HG02642 (cell line): ENCODE data around the gene PASK.

Experiments used
- ATAC-seq: cut with Tn5 transposase; IDR thresholded peaks from one replicate; pipeline ENCODE4 v1.9.1; 2021; ENCODE audit warnings: mild to moderate bottlenecking; ENCODE audit not compliant: unreplicated experiment, poor library complexity

PASK gene

DNA sequence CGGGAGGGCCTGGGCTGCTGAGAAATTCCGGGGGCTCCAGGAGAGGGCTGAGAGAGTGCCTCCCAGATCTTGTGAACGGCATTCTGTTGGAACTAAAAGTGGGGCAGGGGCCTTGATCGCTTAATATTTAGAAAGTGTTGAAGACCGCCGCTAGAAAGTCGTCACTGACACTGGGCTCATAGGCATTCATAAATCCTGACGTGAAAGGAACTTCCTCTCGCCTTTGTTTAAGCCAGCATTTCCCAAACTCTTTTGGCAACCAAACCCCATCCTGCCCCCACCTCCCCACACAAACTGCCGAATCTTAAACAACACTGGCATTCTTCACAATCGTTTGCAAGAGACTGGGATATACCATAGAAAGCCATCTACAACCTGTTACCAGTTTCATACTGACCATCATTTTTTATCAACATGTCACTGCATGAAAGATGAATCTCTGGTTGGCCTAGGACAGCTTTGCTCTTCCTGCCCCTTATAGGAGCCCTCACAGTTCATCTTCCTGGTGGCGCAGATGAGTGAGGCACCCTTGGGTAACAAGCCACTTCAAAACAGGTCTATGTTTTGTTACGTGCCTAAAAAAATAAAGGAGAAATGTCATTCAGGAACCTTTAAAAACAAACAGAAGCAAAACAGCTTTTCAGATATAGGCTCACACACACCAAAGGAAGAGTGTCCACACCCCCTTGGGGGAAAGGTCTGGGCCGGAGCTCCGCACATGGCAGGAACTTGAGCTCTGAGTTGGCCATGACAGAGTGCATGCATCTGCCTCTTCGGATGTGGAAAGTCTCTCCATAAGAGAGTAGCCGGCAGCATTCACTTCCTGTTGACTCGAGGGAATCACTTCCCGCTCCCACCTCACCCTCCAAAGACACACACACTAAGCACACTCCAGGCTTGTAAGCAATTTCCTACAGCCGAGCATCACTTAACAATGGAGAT is 60.2 kb downstream of the PASK start:
- ATAC-seq = no peak

DNA sequence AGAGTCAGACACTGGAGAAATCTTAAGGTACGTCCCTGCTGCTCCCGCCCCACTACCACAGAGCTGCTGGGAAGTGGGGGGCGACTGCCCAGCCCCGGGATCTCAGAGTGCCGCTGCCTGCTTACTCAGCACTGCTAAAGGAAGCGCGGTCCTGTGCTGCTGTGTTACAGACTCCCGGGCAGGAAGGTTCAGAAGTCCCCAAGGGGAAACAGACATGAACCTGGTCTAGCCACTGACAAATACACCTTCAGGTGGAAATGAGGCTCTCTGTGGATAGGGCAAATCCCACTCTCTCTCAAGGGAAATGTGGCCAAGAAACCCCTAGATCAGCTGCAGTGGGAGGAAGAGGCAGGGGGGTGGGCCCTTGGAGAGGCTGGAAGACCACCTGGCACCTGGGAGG is 60.9 kb downstream of the PASK start:
- ATAC-seq = peak; percentile 36

DNA sequence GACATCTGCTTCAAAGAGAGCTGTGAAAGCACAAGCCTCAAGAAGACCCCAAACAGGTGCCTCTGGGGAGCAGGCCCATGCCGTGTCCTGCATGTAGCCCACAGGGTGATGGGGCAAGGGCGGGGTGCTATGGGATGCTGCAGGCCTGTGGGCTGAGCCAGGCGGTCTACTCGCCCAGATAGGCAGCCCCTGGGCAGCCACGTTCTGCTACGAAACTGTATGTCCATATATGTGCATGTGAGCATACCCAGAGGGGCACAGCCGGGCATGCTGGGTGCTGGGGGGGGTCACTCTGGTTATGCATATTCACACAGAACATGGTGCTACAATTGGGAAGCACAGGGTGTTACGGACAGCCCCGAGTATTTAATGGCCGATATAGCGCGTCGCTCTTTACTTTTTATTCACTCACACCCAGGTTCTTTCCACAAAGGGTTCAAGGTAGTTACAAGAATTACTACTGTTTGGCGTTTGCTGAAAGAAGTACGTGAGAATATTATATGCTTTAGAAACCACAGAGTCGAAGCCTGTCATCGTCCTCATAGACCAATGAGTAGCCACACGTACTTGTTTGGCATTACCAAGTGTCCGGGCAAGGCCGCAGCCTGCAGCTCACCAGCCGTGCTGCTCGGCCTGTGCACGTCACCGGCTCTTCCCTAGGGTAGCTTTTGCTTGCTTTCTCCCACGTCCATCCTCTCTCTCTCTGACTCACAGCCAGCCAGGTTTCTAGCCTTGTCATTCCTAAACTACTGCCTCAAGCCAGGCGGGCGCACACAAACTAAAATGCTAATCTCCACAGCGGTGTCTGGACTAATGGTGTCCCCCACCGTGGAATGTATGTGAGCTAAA is 61.6 kb downstream of the PASK start:
- ATAC-seq = peak; percentile 58

DNA sequence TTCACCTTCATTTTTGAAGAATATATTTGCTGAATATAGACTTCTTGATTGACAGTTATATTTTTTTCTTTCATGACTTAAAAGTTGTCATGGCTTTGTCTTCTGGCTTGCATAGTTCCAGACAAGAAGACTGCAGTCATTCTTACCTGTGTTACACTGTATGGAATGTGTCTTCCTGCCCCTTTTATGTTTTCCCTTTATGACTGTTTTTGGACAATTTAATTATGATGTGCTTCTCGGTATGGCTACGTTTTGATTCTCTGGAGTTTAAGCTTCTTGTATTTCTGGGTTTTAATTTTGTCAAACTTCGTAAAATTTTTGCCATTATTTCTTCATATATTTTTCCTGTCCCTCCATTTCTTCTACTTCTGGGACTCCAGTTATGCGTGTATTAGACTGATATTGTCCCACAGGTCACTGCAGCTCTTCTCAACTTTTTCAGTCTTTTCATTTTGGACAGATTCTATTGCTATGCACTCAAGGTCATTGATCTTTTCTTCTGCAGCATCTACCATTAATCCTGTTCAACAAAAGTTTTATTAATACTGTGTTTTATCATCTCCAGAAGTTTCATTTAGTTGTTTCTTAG is 64.3 kb downstream of the PASK start:
- no peak for ATAC-seq

DNA sequence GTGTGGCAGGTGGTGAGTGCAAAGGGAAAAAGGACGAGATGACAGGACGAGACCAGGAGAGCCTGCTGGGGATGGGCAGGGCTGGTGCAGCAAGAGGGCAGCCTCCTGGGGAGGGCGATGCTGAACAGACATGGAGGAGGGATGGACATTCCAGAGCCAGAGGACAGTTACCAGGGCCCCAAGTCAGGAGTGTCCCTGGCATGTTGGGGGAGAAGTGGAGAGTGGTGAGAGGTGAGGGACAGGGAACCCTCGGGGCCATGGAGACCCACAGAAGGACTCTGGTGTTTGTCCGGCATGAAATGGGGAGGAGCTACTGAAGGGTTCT is 66.2 kb downstream of the PASK start:
- ATAC-seq = no peak

DNA sequence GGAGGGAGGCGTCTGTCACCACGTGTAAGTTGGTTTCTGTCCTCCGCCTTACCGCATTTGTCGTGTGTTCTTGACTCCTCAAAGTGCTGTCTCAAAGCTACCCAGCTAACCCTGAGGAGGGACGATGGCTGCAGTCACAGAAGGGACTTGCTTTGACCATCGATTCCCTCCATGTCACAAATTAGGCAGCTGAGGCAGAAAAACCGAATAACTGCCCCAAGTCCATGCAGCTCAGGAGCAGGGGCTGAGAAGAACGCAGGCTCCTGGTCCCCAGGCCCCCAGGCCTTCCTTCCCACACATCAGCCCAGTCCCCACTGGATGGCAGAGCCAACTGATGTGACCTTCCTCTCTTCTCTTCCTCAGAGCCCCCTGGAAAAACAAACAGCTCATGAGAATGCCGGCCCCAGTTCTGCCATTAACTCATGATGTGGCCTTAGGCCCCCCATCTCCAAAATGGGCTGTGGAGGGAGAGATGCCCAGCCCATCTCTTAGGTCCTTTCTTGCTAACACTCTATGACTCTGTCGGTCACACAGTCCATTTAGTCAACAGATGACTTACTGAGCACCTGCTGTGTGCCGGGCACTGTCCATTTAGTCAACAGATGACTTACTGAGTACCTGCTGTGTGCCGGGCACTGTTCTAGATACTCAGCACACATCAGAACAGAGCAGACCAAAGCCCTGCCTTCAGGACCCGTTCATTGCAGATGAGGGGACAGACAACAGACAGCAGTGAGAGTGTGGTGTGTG is 66.8 kb downstream of the PASK start:
- no peak for ATAC-seq

DNA sequence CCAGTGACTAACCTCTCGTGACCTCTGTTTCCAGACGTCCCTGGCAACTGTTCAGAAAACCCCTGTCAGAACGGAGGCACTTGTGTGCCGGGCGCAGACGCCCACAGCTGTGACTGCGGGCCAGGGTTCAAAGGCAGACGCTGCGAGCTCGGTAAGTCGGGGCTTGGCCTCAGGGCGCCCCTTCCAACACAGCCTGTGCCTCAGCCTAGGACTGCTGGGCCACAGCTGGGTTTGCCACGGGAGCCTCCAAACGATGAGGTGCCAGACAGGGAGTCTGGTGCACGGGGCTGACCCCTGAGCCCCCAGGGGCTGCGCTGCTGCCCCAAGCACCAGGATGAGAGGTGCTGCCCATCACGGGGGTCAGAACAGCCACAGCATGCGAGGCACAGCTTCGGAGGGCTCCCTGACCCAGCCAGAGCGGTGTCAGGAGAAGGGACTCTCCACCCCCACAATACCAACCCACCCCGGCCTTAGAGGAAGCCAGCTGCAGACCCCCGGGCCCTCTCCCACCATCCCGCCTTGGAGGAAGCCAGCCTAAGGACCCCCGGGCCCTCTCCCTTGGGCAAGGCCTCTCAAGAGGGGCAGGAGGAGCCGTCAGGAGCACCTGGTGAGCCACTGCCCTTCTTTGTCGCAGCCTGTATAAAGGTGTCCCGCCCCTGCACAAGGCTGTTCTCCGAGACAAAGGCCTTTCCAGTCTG is 67.5 kb downstream of the PASK start:
- no peak for ATAC-seq

DNA sequence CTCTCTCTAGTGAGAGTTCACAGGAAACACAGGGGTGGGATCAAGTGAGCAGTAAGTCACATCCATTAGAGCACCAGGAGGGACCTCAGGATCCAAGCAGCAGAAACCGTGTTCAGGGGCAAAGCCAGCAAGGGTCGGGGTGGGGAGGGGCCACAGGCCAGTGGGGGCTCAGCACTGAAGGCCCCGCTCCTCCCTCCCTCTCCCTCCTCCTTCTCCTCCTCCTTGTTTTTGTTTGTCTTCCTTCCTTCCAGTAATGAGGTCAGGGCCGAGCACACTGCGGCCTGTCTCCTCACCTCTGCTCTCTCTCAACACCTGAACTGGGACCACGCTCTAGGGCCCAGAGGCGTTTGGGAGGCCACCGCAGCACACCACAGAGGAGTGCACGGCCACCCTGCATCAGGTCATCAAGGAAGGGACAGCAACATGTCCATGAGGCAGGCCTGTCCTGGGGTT is 68.1 kb downstream of the PASK start:
- no peak for ATAC-seq

DNA sequence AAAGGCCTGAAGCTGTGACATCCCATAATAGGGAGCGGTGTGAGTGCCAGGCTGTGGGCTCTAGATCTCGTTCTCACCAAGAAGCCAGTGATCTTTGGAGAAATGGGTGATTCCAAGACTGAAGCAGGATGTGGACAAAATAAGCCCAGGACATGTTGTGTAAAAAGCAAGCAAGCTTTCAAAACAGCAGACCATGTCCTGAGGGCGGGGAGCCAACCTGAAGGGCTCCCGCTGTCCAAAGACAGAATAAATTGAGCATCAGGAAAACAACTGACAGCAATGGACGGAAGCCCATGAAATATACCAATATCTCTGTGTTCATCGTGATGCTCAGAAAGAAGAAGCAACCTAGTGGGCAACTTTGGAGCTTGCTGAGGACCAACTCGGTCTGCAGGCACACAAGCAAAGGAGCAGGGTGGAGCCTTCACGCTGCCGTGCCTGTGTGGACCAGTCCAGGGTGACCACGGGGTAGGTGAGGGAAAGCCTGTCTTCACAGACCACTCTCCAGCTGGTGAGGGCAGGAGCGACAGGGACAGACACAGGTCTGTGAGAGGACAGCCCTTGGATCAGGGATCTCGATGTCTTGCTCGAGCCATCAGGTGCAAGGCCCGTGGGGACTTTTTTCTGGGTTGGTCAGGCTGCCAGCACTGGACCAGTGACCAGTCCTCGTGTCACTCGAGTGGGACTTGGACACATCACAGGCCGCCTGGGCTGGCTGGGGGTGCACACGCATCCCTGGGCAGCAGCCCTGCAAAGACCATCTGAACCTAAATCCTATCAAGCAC is 68.7 kb downstream of the PASK start:
- no peak for ATAC-seq

DNA sequence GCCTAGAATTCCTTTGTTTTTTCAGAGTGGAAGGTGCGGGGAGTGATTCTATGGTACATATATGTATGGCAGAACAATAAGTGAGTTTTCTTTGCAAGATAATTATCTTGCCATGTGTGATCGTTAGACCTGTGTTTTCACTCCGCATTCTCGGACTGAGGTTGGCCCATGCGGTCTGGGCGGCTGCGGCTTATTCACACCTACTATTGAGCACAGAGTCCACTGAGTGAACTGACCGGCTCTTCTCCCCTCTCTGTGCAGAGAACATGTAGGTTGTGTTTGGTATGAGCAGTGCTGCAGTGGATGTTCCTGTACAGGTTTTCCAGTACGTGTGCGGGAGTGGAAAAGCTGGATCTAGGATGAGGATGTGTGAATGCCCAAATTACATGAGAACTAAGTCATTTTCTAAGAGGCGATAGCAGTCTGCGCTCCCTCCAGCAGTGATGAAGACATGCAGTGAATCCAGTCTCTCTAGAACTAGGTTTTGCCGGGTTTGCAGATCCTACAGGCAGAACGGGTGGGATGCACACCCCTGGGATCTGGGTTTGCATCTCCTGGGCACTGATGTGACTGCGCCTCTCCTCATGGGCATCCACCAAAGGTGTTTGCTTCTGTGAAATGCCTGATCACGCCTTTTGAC is 74.3 kb downstream of the PASK start:
- ATAC-seq = no peak

DNA sequence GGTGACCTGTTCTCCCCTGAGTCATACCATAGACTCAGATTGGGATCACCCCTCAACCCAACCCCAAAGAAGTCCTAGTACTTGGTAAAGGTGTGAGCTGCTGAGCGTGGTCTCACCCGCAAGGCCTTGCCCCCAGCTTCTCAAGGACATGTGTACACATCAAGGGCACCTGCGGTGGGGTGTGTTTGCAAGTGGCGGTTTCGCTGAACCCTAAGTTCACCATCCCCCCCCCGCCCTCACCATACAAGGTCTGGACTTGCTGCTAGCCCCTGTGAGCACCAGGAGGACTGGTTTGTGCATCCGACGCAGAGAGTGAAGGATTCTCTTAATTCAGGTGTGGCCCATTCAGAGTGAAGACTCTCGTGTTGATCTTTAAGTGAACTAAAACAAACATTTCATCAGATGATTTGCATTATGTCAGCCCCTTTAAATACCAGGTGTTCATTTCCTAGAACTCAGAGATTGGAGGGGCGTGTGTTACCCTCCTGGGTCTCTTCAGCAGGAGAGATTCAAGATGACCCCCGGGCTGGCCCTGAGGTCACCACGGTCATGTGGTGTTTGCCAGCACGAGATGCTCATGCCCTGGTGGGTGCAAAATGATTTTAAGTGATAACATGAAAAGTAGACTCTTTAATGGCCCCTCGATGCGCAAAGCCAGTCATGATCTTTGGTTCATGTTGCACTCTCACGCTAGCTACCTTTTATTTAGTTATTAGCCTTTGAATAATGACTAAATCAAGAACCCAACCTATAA is 75.0 kb downstream of the PASK start:
- no peak for ATAC-seq

DNA sequence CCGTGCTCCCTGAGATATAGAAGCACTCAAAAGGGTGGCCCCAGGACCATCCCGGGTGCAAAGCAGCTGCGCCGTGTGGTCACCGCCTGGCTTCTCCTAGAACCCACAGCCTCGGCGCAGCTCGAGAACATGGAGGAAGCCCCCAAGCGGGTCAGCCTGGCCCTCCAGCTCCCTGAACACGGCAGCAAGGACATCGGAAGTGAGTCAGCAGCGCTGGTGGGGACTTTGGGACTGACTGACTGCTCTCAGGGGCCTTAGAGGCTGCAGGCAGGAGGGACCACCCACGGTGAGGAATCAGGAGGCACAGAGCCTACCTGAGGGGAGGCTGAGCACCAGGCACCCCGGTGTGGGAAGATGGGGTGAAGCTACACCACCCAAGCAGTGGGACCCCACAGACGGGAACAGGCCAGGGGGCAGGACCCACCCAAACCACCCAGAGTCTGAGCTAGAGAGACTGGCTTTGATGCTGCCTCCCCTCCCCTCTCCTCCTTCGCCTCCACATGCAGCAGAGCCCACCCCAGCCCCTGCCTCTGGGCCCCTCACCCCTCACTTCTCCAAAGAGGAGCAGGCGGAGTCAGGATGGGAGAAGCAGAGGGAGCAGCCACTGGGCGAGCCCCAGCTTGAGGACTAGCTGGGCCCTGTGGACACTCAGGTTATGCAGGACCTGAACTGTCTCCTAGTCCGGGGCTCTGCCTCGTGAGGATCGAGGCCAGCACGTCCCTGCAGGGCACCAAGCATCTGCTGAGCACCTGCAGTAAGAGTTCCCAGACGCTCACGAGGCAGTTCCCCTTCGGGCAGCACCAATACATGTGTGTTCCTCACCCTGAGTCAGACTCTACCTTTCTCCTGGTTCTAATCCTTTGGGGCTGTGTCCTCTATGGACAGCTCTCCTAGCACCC is 75.9 kb downstream of the PASK start:
- ATAC-seq = no peak

DNA sequence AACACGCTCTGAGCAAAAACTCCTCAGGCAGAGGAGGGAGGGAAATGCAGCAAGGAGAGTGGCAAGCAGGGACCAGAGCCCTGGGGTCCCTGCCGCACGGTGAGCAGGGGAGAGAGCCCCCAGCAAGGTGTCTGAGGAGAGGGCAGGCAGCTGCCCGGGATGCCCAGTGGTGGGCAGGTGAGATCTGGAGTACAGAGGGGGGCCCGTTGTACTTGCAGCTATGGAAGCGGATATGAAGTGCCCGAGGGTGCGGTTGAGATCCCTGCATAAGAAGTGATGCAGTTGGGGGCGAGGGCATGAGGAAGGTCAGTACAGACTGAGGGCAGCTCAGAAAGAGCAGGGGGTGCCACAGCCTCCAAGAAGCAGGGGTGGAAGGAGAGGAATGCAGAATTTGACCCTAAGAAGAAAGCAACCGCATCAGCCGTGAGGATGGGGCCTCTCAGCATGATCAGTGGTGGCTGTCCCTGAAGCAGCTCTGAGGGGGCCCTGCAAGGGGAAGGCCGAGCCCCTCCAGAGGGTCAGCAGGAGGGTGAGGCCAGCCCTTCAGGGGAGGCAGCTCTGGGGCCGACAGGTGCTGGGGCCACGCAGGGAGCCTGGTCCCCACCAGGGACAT is 76.6 kb downstream of the PASK start:
- no peak for ATAC-seq

DNA sequence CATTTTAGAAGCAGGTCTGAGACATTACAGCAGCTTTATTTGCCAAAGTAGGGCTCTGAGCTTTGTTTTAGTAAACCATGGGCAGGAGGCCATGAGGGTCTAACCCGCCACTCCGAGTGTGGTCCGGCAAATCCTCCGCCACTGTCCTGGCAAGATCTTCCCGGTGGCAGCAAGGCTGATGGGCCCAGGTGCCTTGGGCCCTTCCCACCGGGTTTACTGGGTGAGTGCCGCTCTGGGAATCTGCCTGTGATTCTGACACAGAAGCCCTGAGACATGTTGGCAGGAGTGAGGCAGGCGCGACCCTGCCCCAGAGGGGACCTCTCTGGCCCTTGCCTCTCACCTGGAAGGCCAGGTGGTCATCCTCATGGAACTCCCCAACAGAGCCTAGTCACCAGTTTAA is 77.1 kb downstream of the PASK start:
- ATAC-seq = no peak

DNA sequence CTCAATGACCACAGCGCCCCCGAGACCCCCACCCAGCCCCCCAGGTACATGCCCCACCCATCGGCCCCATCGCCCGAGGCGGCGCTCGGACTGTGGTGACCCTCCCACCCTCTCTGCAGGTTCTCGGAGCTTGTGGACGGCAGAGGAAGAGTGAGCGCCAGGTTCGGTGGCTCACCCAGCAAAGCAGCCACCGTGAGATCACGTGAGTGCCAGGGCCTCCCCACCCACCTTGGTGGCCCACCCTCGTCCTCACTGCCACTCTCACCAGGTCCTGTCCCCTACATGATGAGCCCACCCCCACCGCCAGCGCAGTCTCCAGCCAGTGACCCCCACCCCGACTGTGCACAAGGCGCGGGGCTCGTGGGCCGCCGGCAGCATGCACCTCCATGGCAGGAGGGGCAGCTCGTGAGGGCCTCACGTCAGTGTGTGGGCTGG is 77.6 kb downstream of the PASK start:
- ATAC-seq = no peak
